WERI-Rb-1 (cell line): ENCODE measurements around the gene ACTR5.

ENCODE experiments used
- DNase-seq: peaks from one replicate; pipeline ENCODE4 v3.0.0-alpha.2; 2020
- H3K27ac ChIP-seq: fragments of 250-450 bp; sonication (Bioruptor Pico); 2 replicates; pipeline ENCODE4 v1.5.1; 2020; ENCODE audit warnings: mild to moderate bottlenecking, moderate library complexity
- H3K27me3 ChIP-seq: fragments of 250-450 bp; sonication (Bioruptor Pico); 2 replicates; pipeline ENCODE4 v1.5.1; 2021; ENCODE audit warnings: mild to moderate bottlenecking, low read depth, moderate library complexity; ENCODE audit not compliant: insufficient read depth, severe bottlenecking
- H3K36me3 ChIP-seq: fragments of 250-450 bp; sonication (Bioruptor Pico); 2 replicates; pipeline ENCODE4 v1.5.1; 2020; ENCODE audit warnings: mild to moderate bottlenecking, moderate library complexity
- H3K4me3 ChIP-seq: 2 replicates; pipeline ENCODE4 v1.5.1; 2011; ENCODE audit warnings: low read depth, mild to moderate bottlenecking, control low read depth, low read length
- H3K9me3 ChIP-seq: fragments of 250-450 bp; sonication (Bioruptor Pico); 2 replicates; pipeline ENCODE4 v1.5.1; 2021; ENCODE audit warnings: mild to moderate bottlenecking, moderate library complexity; ENCODE audit not compliant: severe bottlenecking
- CTCF ChIP-seq: IDR thresholded peaks from 2 replicates; pipeline ENCODE4 v1.5.1; 2011; ENCODE audit warnings: low read depth, mild to moderate bottlenecking, control low read depth, inconsistent platforms, low read length

ACTR5 gene

DNA sequence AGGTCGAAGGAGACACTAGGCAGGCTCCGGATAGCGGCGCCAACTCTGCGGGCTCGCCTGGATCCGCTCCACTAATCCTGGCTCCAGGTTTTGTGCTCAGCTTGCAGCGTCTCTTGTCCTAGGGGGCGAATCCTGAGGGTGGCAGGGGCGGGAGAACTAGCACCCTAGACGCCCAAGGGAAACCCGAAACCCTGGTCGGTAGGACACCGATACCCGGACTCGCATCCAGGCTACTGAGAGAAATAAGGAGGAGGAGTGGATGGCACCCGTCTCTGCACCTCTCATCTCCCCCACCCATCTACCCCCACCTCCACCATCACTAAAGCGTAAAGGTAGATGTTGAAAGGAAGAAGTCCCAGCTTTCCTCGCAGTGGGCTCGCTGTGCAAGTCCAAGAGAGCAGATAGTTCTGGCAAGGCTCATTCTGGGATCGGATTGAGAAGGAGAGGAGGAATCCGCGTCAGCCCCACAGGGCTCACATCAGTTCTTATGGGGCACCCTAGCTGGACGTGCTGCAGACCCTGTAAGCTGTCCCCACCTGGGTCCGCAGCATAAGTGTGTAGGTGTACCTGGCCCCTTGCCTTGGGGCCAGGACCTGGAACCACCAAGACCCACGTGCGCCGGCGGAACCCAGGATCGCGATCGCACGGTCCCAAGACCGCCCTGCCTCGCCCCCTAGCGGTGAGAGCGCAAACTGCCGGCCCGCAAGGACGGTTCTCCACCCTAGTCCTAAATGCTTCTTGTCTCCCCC is 17.1 kb upstream of the ACTR5 start:
- peak overlapping the region; percentile 35 for H3K4me3 ChIP-seq
- H3K9me3 ChIP-seq, result peaks cover 3% of the 10 kb centered on the region
- TF ChIP-seq CTCF, result peak; percentile 97
- no peaks in the 10 kb centered on the region for H3K36me3 ChIP-seq
- H3K27me3 ChIP-seq, result peaks cover 89% of the 10 kb centered on the region
- DNase-seq, result peak; percentile 72
- H3K27ac ChIP-seq, result no peak overlapping the region

- H3K36me3 ChIP-seq, result no peaks in the 10 kb centered on the region
- no peak overlapping the region for H3K4me3 ChIP-seq
- peaks cover 86% of the 10 kb centered on the region for H3K27me3 ChIP-seq
- TF ChIP-seq CTCF, result no peak
- no peak for DNase-seq
- no peak overlapping the region for H3K27ac ChIP-seq
- peaks cover 3% of the 10 kb centered on the region for H3K9me3 ChIP-seq
Observed at GRCh38 chr20:38731738-38732113, 16.5 kb upstream of the ACTR5 start.

DNA sequence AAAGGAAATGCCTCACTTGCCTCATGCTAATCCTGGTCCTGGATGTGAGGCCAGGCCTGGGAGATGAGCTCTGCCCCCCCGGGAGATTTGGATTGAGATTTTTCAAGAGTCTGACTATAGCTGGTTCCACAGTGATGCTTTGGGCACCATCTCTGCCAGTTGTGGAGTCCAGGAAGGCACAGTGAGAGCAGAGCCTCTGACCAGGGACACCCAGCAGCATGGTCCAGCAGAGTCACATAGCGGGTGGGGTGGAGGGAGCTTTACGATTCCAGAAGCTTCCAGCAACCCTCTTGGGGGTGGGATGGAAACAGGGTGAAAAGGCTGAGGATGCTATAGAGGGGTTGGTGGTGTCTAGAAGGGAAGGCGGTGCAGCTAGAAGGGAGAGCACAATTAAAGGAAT is 15.3 kb upstream of the ACTR5 start:
- no peak for TF ChIP-seq CTCF
- Histone ChIP-seq H3K4me3 (no peak overlapping the region), H3K27ac (no peak overlapping the region), H3K27me3 (peaks cover 73% of the 10 kb centered on the region), H3K9me3 (peaks cover 3% of the 10 kb centered on the region), H3K36me3 (no peaks in the 10 kb centered on the region)
- DNase-seq, result no peak

- Histone ChIP-seq H3K27ac (no peak overlapping the region), H3K9me3 (no peaks in the 10 kb centered on the region), H3K4me3 (no peak overlapping the region), H3K27me3 (peaks cover 55% of the 10 kb centered on the region), H3K36me3 (no peaks in the 10 kb centered on the region)
- TF ChIP-seq CTCF, result no peak
- DNase-seq, result no peak
Observed at GRCh38 chr20:38735172-38735571, 13.1 kb upstream of the ACTR5 start.

GRCh38 chr20:38737887-38738286 is 10.4 kb upstream of the ACTR5 start:
- no peak for DNase-seq
- H3K9me3 ChIP-seq, result no peaks in the 10 kb centered on the region
- H3K36me3 ChIP-seq, result no peaks in the 10 kb centered on the region
- H3K27me3 ChIP-seq, result peaks cover 46% of the 10 kb centered on the region
- no peak overlapping the region for H3K27ac ChIP-seq
- TF ChIP-seq CTCF, result no peak
- no peak overlapping the region for H3K4me3 ChIP-seq

DNA sequence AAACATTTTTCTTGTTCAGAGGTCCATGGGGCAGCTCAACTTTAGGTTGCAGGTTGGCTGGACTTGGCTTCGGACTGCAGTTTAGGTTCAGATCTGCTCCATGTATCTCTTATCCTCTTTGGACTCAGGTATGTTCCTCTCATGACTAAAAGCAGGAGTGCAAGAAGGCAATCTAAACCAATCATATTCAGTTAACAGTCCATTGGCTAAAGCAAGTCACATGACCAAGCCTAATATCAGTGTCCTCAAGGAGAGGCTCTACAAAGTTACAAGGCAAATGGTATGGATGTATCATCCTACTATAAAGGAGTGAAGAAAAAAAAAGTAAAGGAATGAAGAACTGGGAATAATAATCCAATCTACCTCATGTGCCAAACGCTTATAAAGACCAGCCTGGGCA is 2.5 kb upstream of the ACTR5 start:
- no peak for DNase-seq
- H3K27ac ChIP-seq, result no peak overlapping the region
- H3K27me3 ChIP-seq, result peaks cover 10% of the 10 kb centered on the region
- H3K36me3 ChIP-seq, result peaks cover 9% of the 10 kb centered on the region
- no peak for TF ChIP-seq CTCF
- H3K4me3 ChIP-seq, result no peak overlapping the region
- H3K9me3 ChIP-seq, result no peaks in the 10 kb centered on the region
